ENCODE results near the gene ARSA. TPM values are rescaled to one million over a fixed set of nuclear protein-coding genes. Genes with fewer than 3 reads are reported as not detected.

ARSA gene
- total and polyA plus RNA-seq, 2 of the 13 experiments (the other 11 are each of a cell fraction or from before 2014, with no cell fraction given): 9.0 to 11.5 TPM

- TF ChIP-seq, protein P1, sequence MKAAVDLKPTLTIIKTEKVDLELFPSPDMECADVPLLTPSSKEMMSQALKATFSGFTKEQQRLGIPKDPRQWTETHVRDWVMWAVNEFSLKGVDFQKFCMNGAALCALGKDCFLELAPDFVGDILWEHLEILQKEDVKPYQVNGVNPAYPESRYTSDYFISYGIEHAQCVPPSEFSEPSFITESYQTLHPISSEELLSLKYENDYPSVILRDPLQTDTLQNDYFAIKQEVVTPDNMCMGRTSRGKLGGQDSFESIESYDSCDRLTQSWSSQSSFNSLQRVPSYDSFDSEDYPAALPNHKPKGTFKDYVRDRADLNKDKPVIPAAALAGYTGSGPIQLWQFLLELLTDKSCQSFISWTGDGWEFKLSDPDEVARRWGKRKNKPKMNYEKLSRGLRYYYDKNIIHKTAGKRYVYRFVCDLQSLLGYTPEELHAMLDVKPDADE (CRISPR knock-in tag; IDR thresholded peaks at IDR 0.05): peak; percentile 57; the same call in 1 of the 2 replicates
- TF ChIP-seq TOPORS (CRISPR knock-in tag; IDR thresholded peaks at IDR 0.05) (peak; percentile 38; the same call in 1 of the 2 replicates), SP5 (CRISPR knock-in tag; IDR thresholded peaks at IDR 0.05; ENCODE audit: borderline replicate concordance, low read depth) (peak; percentile 85), CREB3 (CRISPR knock-in tag; IDR thresholded peaks at IDR 0.05) (0 out of 2 replicates have a peak, but pooled peaks have one; percentile 55), CTCF (CRISPR knock-in tag; IDR thresholded peaks at IDR 0.05) (peak; percentile 60), TGIF2 (CRISPR knock-in tag; IDR thresholded peaks at IDR 0.05) (0 out of 2 replicates have a peak, but pooled peaks have one; percentile 29), ZNF549 (CRISPR knock-in tag; IDR thresholded peaks at IDR 0.05) (no peak), TCF7L2 (IDR thresholded peaks at IDR 0.05; ENCODE audit: low read depth, low read length) (no peak), ZFP36 (IDR thresholded peaks at IDR 0.05; ENCODE audit: borderline replicate concordance, low read depth, low read length, partially characterized antibody) (no peak), SIX4 (CRISPR knock-in tag; IDR thresholded peaks at IDR 0.05) (peak; percentile 49; the same call in 1 of the 2 replicates), SAP130 (CRISPR knock-in tag; IDR thresholded peaks at IDR 0.05; ENCODE audit: low read depth) (peak; percentile 87), HIC2 (CRISPR knock-in tag; IDR thresholded peaks at IDR 0.05; ENCODE audit: low read depth) (peak; percentile 93), ZNF280D (CRISPR knock-in tag; IDR thresholded peaks at IDR 0.05) (peak; percentile 21; the same call in 1 of the 2 replicates), ZNF724P (CRISPR knock-in tag; IDR thresholded peaks at IDR 0.05; ENCODE audit: borderline replicate concordance) (0 out of 2 replicates have a peak, but pooled peaks have one; percentile 8), JARID2 (CRISPR knock-in tag; IDR thresholded peaks at IDR 0.05; ENCODE audit: insufficient replicate concordance) (no peak)
Observed at GRCh38 chr22:50641696-50642607, 14.0 kb upstream of the ARSA start (continued).

Data from HepG2 (cell line).